Esophagus squamous epithelium (tissue), 4 donors: ENCODE data around the gene MACROH2A2.

Source experiments
- POLR2A ChIP-seq, 4 donors: fragments of 450-650 bp; IDR thresholded peaks; one replicate each; pipeline ENCODE4 v1.6.1; 2017; ENCODE audit warnings: antibody characterized with exemption in 4 of 4, mild to moderate bottlenecking in 4 of 4, moderate library complexity in 3 of 4
- TF ChIP-seq, protein P1 (sequence below), 6 experiments: fragments of 450-650 bp in 4 of 6; fragments of 200-600 bp in 2 of 6; sonication (generic) in 2 of 6; IDR thresholded peaks; one replicate each; pipeline ENCODE4 v1.5.1; 2016 to 2019; ENCODE audit warnings: antibody characterized with exemption in 6 of 6, mild to moderate bottlenecking in 4 of 6, moderate library complexity in 4 of 6

DNA sequence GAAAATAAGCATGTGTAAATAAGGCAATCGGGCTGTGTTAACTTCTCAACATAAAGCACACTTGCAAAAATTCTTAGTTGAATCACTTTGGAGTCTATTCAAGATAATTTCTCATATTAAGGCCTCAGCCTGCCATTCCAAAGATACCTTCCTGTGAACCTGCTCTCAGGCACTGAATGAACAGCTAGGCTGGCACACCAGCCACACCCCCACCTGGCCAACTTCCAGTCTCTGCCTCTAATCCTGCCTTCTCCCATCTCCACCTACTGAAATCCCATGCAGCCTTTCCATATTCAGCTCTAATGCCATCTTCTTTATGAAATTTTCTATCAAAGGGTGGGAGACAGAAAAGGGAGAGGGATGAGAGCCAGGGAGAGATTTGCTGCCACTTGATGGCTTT is 17.1 kb upstream of the MACROH2A2 start:
- TF ChIP-seq POLR2A (IDR thresholded peaks at IDR 0.05) = no peak
- TF ChIP-seq, protein P1, sequence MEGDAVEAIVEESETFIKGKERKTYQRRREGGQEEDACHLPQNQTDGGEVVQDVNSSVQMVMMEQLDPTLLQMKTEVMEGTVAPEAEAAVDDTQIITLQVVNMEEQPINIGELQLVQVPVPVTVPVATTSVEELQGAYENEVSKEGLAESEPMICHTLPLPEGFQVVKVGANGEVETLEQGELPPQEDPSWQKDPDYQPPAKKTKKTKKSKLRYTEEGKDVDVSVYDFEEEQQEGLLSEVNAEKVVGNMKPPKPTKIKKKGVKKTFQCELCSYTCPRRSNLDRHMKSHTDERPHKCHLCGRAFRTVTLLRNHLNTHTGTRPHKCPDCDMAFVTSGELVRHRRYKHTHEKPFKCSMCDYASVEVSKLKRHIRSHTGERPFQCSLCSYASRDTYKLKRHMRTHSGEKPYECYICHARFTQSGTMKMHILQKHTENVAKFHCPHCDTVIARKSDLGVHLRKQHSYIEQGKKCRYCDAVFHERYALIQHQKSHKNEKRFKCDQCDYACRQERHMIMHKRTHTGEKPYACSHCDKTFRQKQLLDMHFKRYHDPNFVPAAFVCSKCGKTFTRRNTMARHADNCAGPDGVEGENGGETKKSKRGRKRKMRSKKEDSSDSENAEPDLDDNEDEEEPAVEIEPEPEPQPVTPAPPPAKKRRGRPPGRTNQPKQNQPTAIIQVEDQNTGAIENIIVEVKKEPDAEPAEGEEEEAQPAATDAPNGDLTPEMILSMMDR (IDR thresholded peaks at IDR 0.05) = no peak
